ENCODE measurements around the gene PRKAR1B.

PRKAR1B gene

GRCh38 chr7:569071-569855, 157.8 kb downstream of the PRKAR1B start:
- DNase-seq (ENCODE audit: low read depth, low spot score): no peak
- H3K9me3 ChIP-seq (ENCODE audit: insufficient read depth, low read length): no peaks in the 10 kb centered on the region
- H3K27me3 ChIP-seq (ENCODE audit: insufficient read depth, insufficient read length): no peaks in the 10 kb centered on the region
- peaks cover 23% of the 10 kb centered on the region for H3K4me1 ChIP-seq (ENCODE audit: insufficient read depth, insufficient read length)
- H3K9ac ChIP-seq (ENCODE audit: insufficient read length, low read depth): no peak overlapping the region
- TF ChIP-seq SUZ12 (IDR thresholded peaks at IDR 0.05; ENCODE audit: extremely low read depth, insufficient read depth, insufficient read length): no peak
- TF ChIP-seq YY1 (IDR thresholded peaks at IDR 0.05; ENCODE audit: insufficient read depth, insufficient read length): no peak
- TF ChIP-seq ZNF274 (IDR thresholded peaks at IDR 0.05; ENCODE audit: low read depth, low read length): no peak
- H3K36me3 ChIP-seq (ENCODE audit: insufficient read depth, insufficient read length, low read length): peaks cover 4% of the 10 kb centered on the region
- no peak overlapping the region for H3K4me3 ChIP-seq (ENCODE audit: insufficient read length, low read depth)

GRCh38 chr7:568031-568951, 158.8 kb downstream of the PRKAR1B start:
- no peak for DNase-seq (ENCODE audit: low read depth, low spot score)
- H3K27me3 ChIP-seq (ENCODE audit: insufficient read depth, insufficient read length): no peaks in the 10 kb centered on the region
- H3K4me1 ChIP-seq (ENCODE audit: insufficient read depth, insufficient read length): peaks cover 17% of the 10 kb centered on the region
- H3K36me3 ChIP-seq (ENCODE audit: insufficient read depth, insufficient read length, low read length): peaks cover 4% of the 10 kb centered on the region
- no peak overlapping the region for H3K4me3 ChIP-seq (ENCODE audit: insufficient read length, low read depth)
- H3K9ac ChIP-seq (ENCODE audit: insufficient read length, low read depth): no peak overlapping the region
- TF ChIP-seq YY1 (IDR thresholded peaks at IDR 0.05; ENCODE audit: insufficient read depth, insufficient read length) (no peak), SUZ12 (IDR thresholded peaks at IDR 0.05; ENCODE audit: extremely low read depth, insufficient read depth, insufficient read length) (no peak)
- H3K9me3 ChIP-seq (ENCODE audit: insufficient read depth, low read length): no peaks in the 10 kb centered on the region

GRCh38 chr7:567305-567883, 159.7 kb downstream of the PRKAR1B start:
- H3K9me3 ChIP-seq (ENCODE audit: insufficient read depth, low read length): no peaks in the 10 kb centered on the region
- no peak for DNase-seq (ENCODE audit: low read depth, low spot score)
- no peaks in the 10 kb centered on the region for H3K27me3 ChIP-seq (ENCODE audit: insufficient read depth, insufficient read length)
- peaks cover 14% of the 10 kb centered on the region for H3K4me1 ChIP-seq (ENCODE audit: insufficient read depth, insufficient read length)
- peaks cover 4% of the 10 kb centered on the region for H3K36me3 ChIP-seq (ENCODE audit: insufficient read depth, insufficient read length, low read length)
- no peak for TF ChIP-seq SUZ12 (IDR thresholded peaks at IDR 0.05; ENCODE audit: extremely low read depth, insufficient read depth, insufficient read length)
- no peak for TF ChIP-seq ZNF274 (IDR thresholded peaks at IDR 0.05; ENCODE audit: low read depth, low read length)
- no peak for TF ChIP-seq YY1 (IDR thresholded peaks at IDR 0.05; ENCODE audit: insufficient read depth, insufficient read length)
- no peak overlapping the region for H3K4me3 ChIP-seq (ENCODE audit: insufficient read length, low read depth)
- H3K9ac ChIP-seq (ENCODE audit: insufficient read length, low read depth): no peak overlapping the region

- Histone ChIP-seq H3K4me1 (ENCODE audit: insufficient read depth, insufficient read length) (peaks cover 14% of the 10 kb centered on the region), H3K27me3 (ENCODE audit: insufficient read depth, insufficient read length) (no peaks in the 10 kb centered on the region), H3K4me3 (ENCODE audit: insufficient read length, low read depth) (no peak overlapping the region), H3K9ac (ENCODE audit: insufficient read length, low read depth) (no peak overlapping the region), H3K36me3 (ENCODE audit: insufficient read depth, insufficient read length, low read length) (peaks cover 4% of the 10 kb centered on the region), H3K9me3 (ENCODE audit: insufficient read depth, low read length) (no peaks in the 10 kb centered on the region)
- DNase-seq (ENCODE audit: low read depth, low spot score): no peak
- TF ChIP-seq SUZ12 (IDR thresholded peaks at IDR 0.05; ENCODE audit: extremely low read depth, insufficient read depth, insufficient read length): no peak
- no peak for TF ChIP-seq ZNF274 (IDR thresholded peaks at IDR 0.05; ENCODE audit: low read depth, low read length)
- TF ChIP-seq YY1 (IDR thresholded peaks at IDR 0.05; ENCODE audit: insufficient read depth, insufficient read length): no peak
These were observed 161.0 kb downstream of the PRKAR1B start for GRCh38 chr7:566100-566499.

GRCh38 chr7:564176-564865, 162.8 kb downstream of the PRKAR1B start:
- Histone ChIP-seq H3K9me3 (ENCODE audit: insufficient read depth, low read length) (no peaks in the 10 kb centered on the region), H3K9ac (ENCODE audit: insufficient read length, low read depth) (no peak overlapping the region), H3K4me3 (ENCODE audit: insufficient read length, low read depth) (no peak overlapping the region), H3K36me3 (ENCODE audit: insufficient read depth, insufficient read length, low read length) (peaks cover 4% of the 10 kb centered on the region), H3K4me1 (ENCODE audit: insufficient read depth, insufficient read length) (peaks cover 12% of the 10 kb centered on the region), H3K27me3 (ENCODE audit: insufficient read depth, insufficient read length) (no peaks in the 10 kb centered on the region)
- DNase-seq (ENCODE audit: low read depth, low spot score): no peak
- TF ChIP-seq YY1 (IDR thresholded peaks at IDR 0.05; ENCODE audit: insufficient read depth, insufficient read length): no peak
- no peak for TF ChIP-seq ZNF274 (IDR thresholded peaks at IDR 0.05; ENCODE audit: low read depth, low read length)
- TF ChIP-seq SUZ12 (IDR thresholded peaks at IDR 0.05; ENCODE audit: extremely low read depth, insufficient read depth, insufficient read length): no peak

GRCh38 chr7:563629-564170, 163.4 kb downstream of the PRKAR1B start:
- Histone ChIP-seq H3K27me3 (ENCODE audit: insufficient read depth, insufficient read length) (no peaks in the 10 kb centered on the region), H3K9me3 (ENCODE audit: insufficient read depth, low read length) (no peaks in the 10 kb centered on the region), H3K4me1 (ENCODE audit: insufficient read depth, insufficient read length) (peaks cover 9% of the 10 kb centered on the region), H3K9ac (ENCODE audit: insufficient read length, low read depth) (no peak overlapping the region), H3K4me3 (ENCODE audit: insufficient read length, low read depth) (no peak overlapping the region), H3K36me3 (ENCODE audit: insufficient read depth, insufficient read length, low read length) (peaks cover 4% of the 10 kb centered on the region)
- TF ChIP-seq YY1 (IDR thresholded peaks at IDR 0.05; ENCODE audit: insufficient read depth, insufficient read length): no peak
- TF ChIP-seq SUZ12 (IDR thresholded peaks at IDR 0.05; ENCODE audit: extremely low read depth, insufficient read depth, insufficient read length): no peak
- no peak for TF ChIP-seq ZNF274 (IDR thresholded peaks at IDR 0.05; ENCODE audit: low read depth, low read length)
- no peak for DNase-seq (ENCODE audit: low read depth, low spot score)

Measured in NT2/D1 (cell line).